Erythroblast (primary cell): ENCODE data around the gene SCG5.

Source experiments
- GATA1 ChIP-seq: IDR thresholded peaks from 2 replicates; pipeline ENCODE4 v1.6.1; 2011; ENCODE audit warnings: low read depth, mild to moderate bottlenecking, control low read depth, low read length, moderate library complexity
- POLR2A ChIP-seq: IDR thresholded peaks from 2 replicates; pipeline ENCODE4 v1.6.1; 2011; ENCODE audit warnings: mild to moderate bottlenecking, low read length

GRCh38 chr15:32643907-32644445 is 2.5 kb downstream of the SCG5 start:
- no peak for TF ChIP-seq POLR2A
- TF ChIP-seq GATA1: no peak
